ENCODE measurements around the gene QSOX2. TPM values are rescaled to one million over a fixed set of nuclear protein-coding genes. Genes with fewer than 3 reads are reported as not detected.
A peak's percentile ranks its signal among the peaks of the same experiment; 100 is the strongest.

QSOX2 gene
- total RNA-seq, 1 experiment from 2014 or later, result 34.6 TPM

DNA sequence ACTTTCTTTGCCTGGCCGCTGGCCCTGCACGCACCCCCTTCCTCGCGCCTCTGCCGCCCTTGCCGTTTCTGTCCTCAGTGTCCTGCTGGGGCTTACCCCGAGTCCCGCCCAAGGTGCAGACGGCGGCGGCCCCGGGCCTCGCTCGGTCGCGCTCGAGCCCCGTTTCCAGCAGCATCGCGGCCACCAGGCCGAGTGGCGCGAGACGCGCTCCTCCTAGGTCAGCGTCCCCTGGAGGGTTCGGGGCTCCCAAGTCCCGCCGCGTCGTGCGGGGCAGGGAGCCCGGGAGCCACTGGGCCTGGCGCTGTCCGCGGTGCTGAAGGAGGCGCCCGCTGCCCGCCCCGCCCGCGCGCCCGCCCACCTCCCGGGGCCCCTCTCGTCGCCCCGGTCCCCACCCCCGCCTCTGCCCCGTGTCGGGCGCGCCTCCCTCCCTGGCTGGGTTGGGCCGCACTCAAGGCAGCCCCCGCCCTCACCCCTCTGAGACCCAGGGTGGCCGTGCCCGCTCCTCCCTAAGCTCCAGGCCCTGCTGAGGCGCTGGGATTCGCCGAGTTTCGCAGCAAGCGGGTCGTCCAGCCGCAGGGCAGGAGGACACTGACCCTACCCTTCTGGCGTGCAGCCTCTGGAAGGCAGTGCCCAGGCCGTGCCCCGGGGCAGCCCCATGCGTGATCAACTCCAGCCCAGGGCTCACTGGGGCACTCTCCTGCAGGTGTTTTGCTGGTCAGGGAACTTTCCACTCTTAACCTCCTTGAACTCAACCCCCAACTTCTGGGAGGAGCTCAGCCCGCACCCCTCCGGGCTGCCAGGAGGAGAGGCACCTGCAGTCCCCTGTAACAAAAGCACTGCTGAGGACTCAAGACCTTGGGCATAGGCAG lies 40.5 kb downstream of the QSOX2 start, which contains the start of gene LHX3:
LHX3 (minus strand) TSS at position 291 of the 869 bp plus-strand sequence; CDS start at position 175, 116 bp downstream.
- H3K9me3 ChIP-seq (ENCODE audit: control insufficient read depth in 1 of 2, insufficient read depth in 1 of 2, low read depth in 1 of 2, low read length in 2 of 2), result no peaks in the 10 kb centered on the region
- H3K9me2 ChIP-seq (ENCODE audit: insufficient read depth), result no peaks in the 10 kb centered on the region
- ChIA-PET RAD21 (ENCODE audit: low non-redundant PET in 1 of 2, low total read pairs in 2 of 2, uncharacterized antibody in 2 of 2, unreplicated experiment in 2 of 2) (no interaction called here), CTCF (no interaction called here), POLR2A (no interaction called here)
- H3K27me3 ChIP-seq (ENCODE audit: insufficient read depth, low read length), result no peaks in the 10 kb centered on the region
- peaks cover 7 to 8% of the 10 kb centered on the region in 2 experiments; a peak in 3 of 4 replicates for H3K36me3 ChIP-seq (ENCODE audit: control insufficient read depth in 1 of 2, insufficient read depth in 2 of 2, low read length in 2 of 2)
- H3K9ac ChIP-seq (ENCODE audit: low read length), result no peak within 1 kb of the TSS
- intact Hi-C loops (cut with micrococcal nuclease), result no loop called here
- H3K4me2 ChIP-seq (ENCODE audit: low read length), result no peak within 1 kb of the TSS
- no peaks in the 10 kb centered on the region for H3K79me2 ChIP-seq (ENCODE audit: insufficient read depth, low read length)
- H3K4me1 ChIP-seq (ENCODE audit: control insufficient read depth in 1 of 2, insufficient read depth in 2 of 2, low read length in 2 of 2), result no peaks in the 10 kb centered on the region
- no TSS peak for BruUV-seq (replicated peaks)
- TF ChIP-seq SRF (IDR thresholded peaks at IDR 0.05; ENCODE audit: low read depth), result no peak
- TF ChIP-seq, protein P1, sequence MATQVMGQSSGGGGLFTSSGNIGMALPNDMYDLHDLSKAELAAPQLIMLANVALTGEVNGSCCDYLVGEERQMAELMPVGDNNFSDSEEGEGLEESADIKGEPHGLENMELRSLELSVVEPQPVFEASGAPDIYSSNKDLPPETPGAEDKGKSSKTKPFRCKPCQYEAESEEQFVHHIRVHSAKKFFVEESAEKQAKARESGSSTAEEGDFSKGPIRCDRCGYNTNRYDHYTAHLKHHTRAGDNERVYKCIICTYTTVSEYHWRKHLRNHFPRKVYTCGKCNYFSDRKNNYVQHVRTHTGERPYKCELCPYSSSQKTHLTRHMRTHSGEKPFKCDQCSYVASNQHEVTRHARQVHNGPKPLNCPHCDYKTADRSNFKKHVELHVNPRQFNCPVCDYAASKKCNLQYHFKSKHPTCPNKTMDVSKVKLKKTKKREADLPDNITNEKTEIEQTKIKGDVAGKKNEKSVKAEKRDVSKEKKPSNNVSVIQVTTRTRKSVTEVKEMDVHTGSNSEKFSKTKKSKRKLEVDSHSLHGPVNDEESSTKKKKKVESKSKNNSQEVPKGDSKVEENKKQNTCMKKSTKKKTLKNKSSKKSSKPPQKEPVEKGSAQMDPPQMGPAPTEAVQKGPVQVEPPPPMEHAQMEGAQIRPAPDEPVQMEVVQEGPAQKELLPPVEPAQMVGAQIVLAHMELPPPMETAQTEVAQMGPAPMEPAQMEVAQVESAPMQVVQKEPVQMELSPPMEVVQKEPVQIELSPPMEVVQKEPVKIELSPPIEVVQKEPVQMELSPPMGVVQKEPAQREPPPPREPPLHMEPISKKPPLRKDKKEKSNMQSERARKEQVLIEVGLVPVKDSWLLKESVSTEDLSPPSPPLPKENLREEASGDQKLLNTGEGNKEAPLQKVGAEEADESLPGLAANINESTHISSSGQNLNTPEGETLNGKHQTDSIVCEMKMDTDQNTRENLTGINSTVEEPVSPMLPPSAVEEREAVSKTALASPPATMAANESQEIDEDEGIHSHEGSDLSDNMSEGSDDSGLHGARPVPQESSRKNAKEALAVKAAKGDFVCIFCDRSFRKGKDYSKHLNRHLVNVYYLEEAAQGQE (IDR thresholded peaks at IDR 0.05; ENCODE audit: low read depth), result peak; percentile 54
- TF ChIP-seq RAD21 (IDR thresholded peaks at IDR 0.05; ENCODE audit: low read depth), result no peak
- no peak for TF ChIP-seq ATF3 (IDR thresholded peaks at IDR 0.05)
- DNase-seq (ENCODE audit: low read depth, low spot score) (no peak), ATAC-seq (peak; percentile 23)
- no peaks in the 10 kb centered on the region for H4K20me1 ChIP-seq (ENCODE audit: insufficient read depth)
- no peak within 1 kb of the TSS for H3K4me3 ChIP-seq (replicated peaks in 1 of 2; ENCODE audit: low read depth in 1 of 2, low read length in 2 of 2)
- no peak within 1 kb of the TSS for H3K27ac ChIP-seq (ENCODE audit: low read depth, low read length)
- no peak within 1 kb of the TSS for H2AFZ ChIP-seq (ENCODE audit: low read depth, low read length, poor library complexity, severe bottlenecking)
